Bronchial smooth muscle cell (primary cell): ENCODE data around the gene BUD23. TPM values are rescaled to one million over a fixed set of nuclear protein-coding genes. Genes with fewer than 3 reads are reported as not detected.

ENCODE experiments used
- total RNA-seq: library from RNA; depleted of rRNA; stranded (reverse); fragments of >200 nt; gene quantifications from 2 replicates; pipeline ENCODE4 v1.2.1, GENCODE V29; 2014

BUD23 gene, protein sequence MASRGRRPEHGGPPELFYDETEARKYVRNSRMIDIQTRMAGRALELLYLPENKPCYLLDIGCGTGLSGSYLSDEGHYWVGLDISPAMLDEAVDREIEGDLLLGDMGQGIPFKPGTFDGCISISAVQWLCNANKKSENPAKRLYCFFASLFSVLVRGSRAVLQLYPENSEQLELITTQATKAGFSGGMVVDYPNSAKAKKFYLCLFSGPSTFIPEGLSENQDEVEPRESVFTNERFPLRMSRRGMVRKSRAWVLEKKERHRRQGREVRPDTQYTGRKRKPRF
- 29.8 and 50.1 TPM in 2 replicates for total RNA-seq

DNA sequence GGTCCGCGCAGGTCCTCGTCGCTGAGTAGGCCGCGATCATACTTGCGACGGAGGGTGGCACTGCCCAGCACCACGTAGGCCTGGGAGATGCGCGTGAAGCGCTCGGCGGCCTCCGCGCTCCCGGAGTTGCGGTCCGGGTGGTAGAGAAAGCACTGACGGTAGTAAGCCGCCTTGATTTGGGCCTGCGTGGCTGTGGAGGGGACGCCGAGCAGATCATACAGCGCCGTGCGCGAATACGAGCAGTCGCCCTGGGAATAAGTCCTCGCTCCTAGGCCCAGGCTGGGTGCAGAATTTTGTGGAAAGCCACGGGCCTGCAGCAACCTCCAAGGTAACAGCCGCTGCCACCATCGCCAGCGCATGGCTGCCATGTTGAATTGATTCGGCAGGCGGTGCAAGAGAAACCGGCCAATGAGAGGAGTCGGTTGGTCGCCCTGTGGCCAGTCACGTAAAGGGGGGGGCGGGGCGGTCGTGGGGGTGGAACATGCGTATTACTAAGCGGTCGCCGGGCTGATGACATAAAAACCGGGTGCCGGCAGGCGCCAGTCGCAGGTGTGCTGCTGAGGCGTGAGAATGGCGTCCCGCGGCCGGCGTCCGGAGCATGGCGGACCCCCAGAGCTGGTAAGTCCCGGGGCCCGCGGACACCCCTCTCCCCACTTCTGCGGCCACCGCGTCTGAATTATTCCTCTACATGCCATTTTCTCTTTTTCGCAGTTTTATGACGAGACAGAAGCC, at the start of gene BUD23, which contains the start of gene DNAJC30:
TSS of gene BUD23 (plus strand) at position 542 of the 732 bp plus-strand sequence. CDS start at position 571, 29 bp downstream.
TSS of gene DNAJC30 (minus strand) at position 398 of the 732 bp plus-strand sequence. CDS start at position 368, 30 bp downstream.

DNA sequence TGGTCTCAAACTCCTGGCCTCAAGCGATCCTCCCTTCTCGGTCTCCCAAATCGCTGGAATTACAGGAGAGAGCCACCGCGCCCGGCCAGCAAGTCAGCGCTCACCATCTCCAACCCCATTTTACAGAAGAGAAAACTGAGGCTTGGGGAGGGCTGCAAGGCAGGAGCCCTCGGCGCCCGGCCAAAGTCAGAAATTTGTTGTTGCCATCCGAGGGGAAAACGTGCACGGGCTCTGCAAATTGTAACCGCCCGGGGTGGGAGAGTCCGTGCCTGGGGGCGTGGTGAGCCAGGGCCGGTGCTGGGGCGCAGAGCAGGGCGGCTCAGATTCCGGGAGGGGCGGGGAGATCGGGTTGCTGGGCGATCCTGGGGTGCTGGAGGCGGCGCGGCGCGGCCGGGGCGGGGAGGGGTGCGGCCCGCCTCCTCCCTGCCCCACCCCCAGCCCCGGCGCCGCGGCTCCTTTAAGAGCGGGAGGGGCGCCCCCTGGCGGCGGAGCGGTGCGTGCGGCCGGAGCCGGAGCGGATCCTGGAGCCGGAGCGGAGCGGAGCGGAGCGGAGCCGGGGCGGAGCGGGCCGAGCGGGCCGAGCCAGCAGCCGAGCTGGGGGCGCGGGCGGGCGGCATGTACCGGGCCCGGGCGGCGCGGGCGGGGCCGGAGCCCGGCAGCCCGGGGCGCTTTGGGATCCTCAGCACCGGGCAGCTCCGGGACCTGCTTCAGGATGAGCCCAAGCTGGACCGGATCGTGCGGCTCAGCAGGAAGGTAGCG, 15.9 kb upstream of the BUD23 start, which contains the start of gene VPS37D:
TSS of gene VPS37D (plus strand) at position 488 of the 759 bp plus-strand sequence. CDS start at position 616, 128 bp downstream.

GRCh38 chr7:73718905-73719805, 35.8 kb downstream of the BUD23 start, which contains the start of gene STX1A:
TSS of gene STX1A (minus strand) at chr7:73719669. CDS start at chr7:73719631, 38 bp downstream.

DNA sequence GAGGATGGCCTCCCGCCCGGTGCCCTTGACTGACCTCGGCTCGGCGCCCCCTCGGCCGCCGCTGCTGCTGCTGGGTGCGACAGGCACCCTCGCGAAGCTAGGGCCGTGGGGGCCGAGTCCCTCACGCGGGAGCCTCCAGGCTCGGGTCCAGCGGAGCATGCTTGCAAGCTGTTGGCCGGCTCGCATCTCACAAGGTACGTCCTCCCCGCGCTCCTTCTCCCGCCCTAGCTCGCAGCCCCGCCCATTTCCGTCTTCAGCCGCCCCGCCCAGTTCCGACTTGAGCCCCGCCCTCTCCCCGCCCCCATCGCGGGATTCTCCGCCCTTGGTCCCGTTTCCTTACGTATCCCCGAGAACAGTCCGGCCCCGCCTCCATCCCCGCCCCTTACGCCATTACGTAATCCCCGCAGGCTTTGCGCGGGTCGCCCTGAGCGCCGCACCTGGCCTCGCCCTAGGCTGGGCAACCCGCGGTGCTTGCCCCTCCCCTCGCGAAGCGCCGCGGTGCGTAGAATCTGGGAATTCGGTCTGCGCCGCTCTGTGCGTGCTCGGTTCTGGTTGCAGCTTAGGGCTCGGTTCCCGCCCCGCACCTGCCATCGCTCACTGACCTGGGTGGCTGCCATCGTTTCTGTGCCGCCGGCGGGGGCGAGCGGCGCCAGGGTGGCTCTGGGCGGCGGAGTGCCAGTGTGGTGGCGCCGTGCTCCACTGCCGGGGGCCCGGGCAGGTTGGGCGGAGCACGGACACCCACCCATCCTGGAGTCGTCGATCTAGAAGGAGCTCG, 55.4 kb downstream of the BUD23 start, which contains the start of gene ABHD11:
TSS of gene ABHD11 (minus strand) at position 191 of the 775 bp plus-strand sequence. CDS start at position 159, 32 bp downstream.

Other genes with a start within 250 kb of the BUD23 start
- gene FZD9, start 249.8 kb upstream of the BUD23 start, total RNA-seq, result 0.26 and 0.95 TPM in 2 replicates
- 39.0 and 44.4 TPM in 2 replicates for gene BAZ1B, start 161.3 kb upstream of the BUD23 start, total RNA-seq
- 11.2 and 11.7 TPM in 2 replicates for gene BCL7B, start 125.9 kb upstream of the BUD23 start, total RNA-seq
- 53.1 and 69.5 TPM in 2 replicates for gene TBL2, start 105.0 kb upstream of the BUD23 start, total RNA-seq
- 0.09 and 0.16 TPM in 2 replicates for gene MLXIPL, start 59.1 kb upstream of the BUD23 start, total RNA-seq
- gene VPS37D, start 15.8 kb upstream of the BUD23 start, total RNA-seq, result 7.5 and 8.7 TPM in 2 replicates
- gene DNAJC30, start 144 bp upstream of the BUD23 start, total RNA-seq, result 1.6 and 1.9 TPM in 2 replicates
- 16.5 and 37.4 TPM in 2 replicates for gene STX1A, start 36.1 kb downstream of the BUD23 start, total RNA-seq
- 8.0 and 10.7 TPM in 2 replicates for gene ABHD11, start 55.2 kb downstream of the BUD23 start, total RNA-seq
- under 0.01 TPM in 1 of 2 replicates, not detected in the other for gene CLDN3, start 86.7 kb downstream of the BUD23 start, total RNA-seq
- gene CLDN4, start 147.4 kb downstream of the BUD23 start, total RNA-seq, result 0.32 and 0.43 TPM in 2 replicates
- gene METTL27, start 158.9 kb downstream of the BUD23 start, total RNA-seq, result 8.3 and 11.8 TPM in 2 replicates
- gene TMEM270, start 177.6 kb downstream of the BUD23 start, total RNA-seq, result 0.16 TPM in 1 of 2 replicates, not detected in the other